ENCODE results near the gene GP1BA.

The GP1BA gene

GRCh38 chr17:4893721-4894560 lies 38.1 kb upstream of the GP1BA start:
- TF ChIP-seq, protein P1, sequence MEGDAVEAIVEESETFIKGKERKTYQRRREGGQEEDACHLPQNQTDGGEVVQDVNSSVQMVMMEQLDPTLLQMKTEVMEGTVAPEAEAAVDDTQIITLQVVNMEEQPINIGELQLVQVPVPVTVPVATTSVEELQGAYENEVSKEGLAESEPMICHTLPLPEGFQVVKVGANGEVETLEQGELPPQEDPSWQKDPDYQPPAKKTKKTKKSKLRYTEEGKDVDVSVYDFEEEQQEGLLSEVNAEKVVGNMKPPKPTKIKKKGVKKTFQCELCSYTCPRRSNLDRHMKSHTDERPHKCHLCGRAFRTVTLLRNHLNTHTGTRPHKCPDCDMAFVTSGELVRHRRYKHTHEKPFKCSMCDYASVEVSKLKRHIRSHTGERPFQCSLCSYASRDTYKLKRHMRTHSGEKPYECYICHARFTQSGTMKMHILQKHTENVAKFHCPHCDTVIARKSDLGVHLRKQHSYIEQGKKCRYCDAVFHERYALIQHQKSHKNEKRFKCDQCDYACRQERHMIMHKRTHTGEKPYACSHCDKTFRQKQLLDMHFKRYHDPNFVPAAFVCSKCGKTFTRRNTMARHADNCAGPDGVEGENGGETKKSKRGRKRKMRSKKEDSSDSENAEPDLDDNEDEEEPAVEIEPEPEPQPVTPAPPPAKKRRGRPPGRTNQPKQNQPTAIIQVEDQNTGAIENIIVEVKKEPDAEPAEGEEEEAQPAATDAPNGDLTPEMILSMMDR (IDR thresholded peaks at IDR 0.05) = no peak

DNA sequence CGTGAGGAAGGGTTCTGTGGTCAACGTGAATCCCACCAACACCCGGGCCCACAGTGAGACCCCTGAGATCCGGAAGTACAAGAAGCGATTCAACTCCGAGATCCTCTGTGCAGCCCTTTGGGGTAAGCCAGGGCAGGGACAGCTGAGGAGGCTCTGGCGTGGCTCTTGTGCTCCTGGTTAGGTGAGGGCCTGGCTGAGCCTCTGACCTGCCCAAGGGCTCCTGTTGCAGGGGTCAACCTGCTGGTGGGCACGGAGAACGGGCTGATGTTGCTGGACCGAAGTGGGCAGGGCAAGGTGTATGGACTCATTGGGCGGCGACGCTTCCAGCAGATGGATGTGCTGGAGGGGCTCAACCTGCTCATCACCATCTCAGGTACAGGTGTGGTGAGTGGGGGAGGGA lies 37.0 kb upstream of the GP1BA start:
- TF ChIP-seq, protein P1 (IDR thresholded peaks at IDR 0.05) = no peak

GRCh38 chr17:4895657-4896331 lies 36.3 kb upstream of the GP1BA start:
- TF ChIP-seq, protein P1 (IDR thresholded peaks at IDR 0.05) = no peak

DNA sequence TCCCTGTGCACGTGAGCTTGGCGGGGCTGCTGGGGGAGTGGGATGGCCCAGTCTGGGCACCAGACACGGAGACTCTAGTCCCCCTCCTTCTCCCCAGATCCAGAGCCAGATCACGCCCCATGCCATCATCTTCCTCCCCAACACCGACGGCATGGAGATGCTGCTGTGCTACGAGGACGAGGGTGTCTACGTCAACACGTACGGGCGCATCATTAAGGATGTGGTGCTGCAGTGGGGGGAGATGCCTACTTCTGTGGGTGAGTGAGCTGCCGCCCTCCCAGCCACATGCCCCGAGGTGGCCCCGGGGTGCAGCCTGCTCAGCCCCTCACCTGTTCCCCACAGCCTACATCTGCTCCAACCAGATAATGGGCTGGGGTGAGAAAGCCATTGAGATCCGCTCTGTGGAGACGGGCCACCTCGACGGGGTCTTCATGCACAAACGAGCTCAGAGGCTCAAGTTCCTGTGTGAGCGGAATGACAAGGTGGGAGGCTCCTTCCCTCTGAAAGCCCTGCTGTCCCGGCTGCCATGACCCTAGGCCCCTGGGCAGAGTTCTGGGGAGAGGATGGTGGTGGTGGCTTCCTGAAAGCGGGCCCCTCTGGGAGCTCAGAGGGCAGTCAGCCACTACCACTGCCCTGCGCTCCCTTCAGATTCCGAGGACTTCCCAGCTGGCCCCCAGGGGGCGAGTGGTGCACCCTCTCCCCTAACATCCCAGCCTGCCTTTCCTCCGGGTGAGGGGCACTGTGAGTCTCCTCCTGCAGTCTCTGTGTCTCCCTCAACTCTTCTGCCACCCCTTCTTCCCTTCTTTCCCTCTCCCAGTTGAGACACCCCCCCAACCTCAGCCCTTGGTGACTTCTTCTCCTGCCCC lies 35.5 kb upstream of the GP1BA start:
- TF ChIP-seq, protein P1 (IDR thresholded peaks at IDR 0.05) = no peak

DNA sequence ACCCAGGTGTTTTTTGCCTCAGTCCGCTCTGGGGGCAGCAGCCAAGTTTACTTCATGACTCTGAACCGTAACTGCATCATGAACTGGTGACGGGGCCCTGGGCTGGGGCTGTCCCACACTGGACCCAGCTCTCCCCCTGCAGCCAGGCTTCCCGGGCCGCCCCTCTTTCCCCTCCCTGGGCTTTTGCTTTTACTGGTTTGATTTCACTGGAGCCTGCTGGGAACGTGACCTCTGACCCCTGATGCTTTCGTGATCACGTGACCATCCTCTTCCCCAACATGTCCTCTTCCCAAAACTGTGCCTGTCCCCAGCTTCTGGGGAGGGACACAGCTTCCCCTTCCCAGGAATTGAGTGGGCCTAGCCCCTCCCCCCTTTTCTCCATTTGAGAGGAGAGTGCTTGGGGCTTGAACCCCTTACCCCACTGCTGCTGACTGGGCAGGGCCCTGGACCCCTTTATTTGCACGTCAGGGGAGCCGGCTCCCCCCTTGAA lies 34.8 kb upstream of the GP1BA start:
- TF ChIP-seq, protein P1 (IDR thresholded peaks at IDR 0.05) = no peak

GRCh38 chr17:4897785-4898184 lies 34.3 kb upstream of the GP1BA start:
- TF ChIP-seq, protein P1 (IDR thresholded peaks at IDR 0.05) = no peak

DNA sequence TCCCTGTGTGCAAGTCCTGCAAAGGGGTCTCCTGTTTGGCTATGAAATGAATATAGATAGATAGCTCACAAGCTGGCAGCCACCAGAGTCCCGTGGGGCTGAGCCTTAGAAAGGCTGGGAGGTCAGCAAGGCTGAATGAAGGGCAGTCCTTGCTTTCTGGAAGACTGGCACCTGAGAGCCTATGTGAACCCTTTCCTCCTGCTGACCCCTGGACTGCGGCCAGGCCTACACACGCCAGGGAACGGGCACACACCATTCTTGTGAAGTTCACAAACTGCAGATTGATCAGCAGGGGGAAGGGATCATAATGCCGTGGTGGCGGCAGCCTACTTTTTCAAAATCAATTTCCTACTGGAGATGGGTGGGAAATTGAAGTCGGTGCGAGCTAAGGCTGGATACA lies 33.7 kb upstream of the GP1BA start:
- TF ChIP-seq, protein P1 (IDR thresholded peaks at IDR 0.05) = no peak

Measured in LNCAP (cell line).